ENCODE data around the gene SNAPIN.

DNA sequence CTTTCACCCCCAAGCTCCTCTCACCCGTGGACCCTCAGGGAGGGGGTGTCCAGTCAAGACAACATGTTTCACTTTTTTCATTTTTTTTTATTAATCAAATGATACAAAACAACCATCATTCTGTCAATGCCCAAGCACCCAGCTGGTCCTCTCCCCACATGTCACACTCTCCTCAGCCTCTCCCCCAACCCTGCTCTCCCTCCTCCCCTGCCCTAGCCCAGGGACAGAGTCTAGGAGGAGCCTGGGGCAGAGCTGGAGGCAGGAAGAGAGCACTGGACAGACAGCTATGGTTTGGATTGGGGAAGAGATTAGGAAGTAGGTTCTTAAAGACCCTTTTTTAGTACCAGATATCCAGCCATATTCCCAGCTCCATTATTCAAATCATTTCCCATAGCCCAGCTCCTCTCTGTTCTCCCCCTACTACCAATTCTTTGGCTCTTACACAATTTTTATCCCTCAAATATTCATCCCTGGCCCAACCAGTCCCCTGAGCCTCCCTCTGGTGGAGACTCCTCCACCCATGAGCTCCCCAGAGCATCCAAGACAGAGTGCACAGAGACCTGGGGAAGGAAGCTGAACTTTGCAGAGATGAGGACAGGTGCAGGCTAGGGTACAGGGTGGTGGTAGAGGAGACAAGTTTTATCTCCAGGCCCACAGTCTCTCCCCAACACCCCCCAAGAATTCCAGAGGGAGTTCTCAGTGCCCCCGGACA is 44.2 kb upstream of the SNAPIN start:
- TF ChIP-seq, protein P1, sequence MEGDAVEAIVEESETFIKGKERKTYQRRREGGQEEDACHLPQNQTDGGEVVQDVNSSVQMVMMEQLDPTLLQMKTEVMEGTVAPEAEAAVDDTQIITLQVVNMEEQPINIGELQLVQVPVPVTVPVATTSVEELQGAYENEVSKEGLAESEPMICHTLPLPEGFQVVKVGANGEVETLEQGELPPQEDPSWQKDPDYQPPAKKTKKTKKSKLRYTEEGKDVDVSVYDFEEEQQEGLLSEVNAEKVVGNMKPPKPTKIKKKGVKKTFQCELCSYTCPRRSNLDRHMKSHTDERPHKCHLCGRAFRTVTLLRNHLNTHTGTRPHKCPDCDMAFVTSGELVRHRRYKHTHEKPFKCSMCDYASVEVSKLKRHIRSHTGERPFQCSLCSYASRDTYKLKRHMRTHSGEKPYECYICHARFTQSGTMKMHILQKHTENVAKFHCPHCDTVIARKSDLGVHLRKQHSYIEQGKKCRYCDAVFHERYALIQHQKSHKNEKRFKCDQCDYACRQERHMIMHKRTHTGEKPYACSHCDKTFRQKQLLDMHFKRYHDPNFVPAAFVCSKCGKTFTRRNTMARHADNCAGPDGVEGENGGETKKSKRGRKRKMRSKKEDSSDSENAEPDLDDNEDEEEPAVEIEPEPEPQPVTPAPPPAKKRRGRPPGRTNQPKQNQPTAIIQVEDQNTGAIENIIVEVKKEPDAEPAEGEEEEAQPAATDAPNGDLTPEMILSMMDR (IDR thresholded peaks at IDR 0.05; ENCODE audit: low read length): no peak
- no peak for TF ChIP-seq EZH2phosphoT487 (IDR thresholded peaks at IDR 0.05; ENCODE audit: low read length)

Measured in MM.1S (cell line).